Ishikawa (cell line): ENCODE results near the gene ZFP69.

Source experiments
- CEBPB ChIP-seq: IDR thresholded peaks from 2 replicates; pipeline ENCODE4 v1.6.1; 2012
- CREB1 ChIP-seq: IDR thresholded peaks from 2 replicates; pipeline ENCODE4 v1.6.1; 2012; ENCODE audit warnings: low read depth
- EGR1 ChIP-seq: IDR thresholded peaks from 2 replicates; pipeline ENCODE4 v1.6.1; 2012
- EP300 ChIP-seq: IDR thresholded peaks from 2 replicates; pipeline ENCODE4 v1.6.1; 2012; ENCODE audit warnings: borderline replicate concordance
- FOXM1 ChIP-seq: IDR thresholded peaks from 2 replicates; pipeline ENCODE4 v1.6.1; 2012; ENCODE audit warnings: low read depth, borderline replicate concordance
- NFIC ChIP-seq: IDR thresholded peaks from 2 replicates; pipeline ENCODE4 v1.6.1; 2012
- RAD21 ChIP-seq: IDR thresholded peaks from 2 replicates; pipeline ENCODE4 v1.6.1; 2012; ENCODE audit warnings: low read depth
- TAF1 ChIP-seq: IDR thresholded peaks from 2 replicates; pipeline ENCODE4 v1.6.1; 2012; ENCODE audit warnings: low read depth, mild to moderate bottlenecking
- TCF12 ChIP-seq: IDR thresholded peaks from 2 replicates; pipeline ENCODE4 v1.6.1; 2012; ENCODE audit warnings: low read depth
- TEAD4 ChIP-seq: IDR thresholded peaks from 2 replicates; pipeline ENCODE4 v1.6.1; 2012
- YY1 ChIP-seq: IDR thresholded peaks from 2 replicates; pipeline ENCODE4 v1.6.1; 2012; ENCODE audit warnings: low read depth
- ZBTB7A ChIP-seq: IDR thresholded peaks from 2 replicates; pipeline ENCODE4 v1.6.1; 2012; ENCODE audit warnings: low read depth
- TF ChIP-seq, protein P1 (sequence below): IDR thresholded peaks from 2 replicates; pipeline ENCODE4 v1.6.1; 2012; ENCODE audit warnings: low read depth, mild to moderate bottlenecking
- TF ChIP-seq, protein P2 (sequence below): IDR thresholded peaks from 2 replicates; pipeline ENCODE4 v1.6.1; 2012
- TF ChIP-seq, protein P3 (sequence below): IDR thresholded peaks from 2 replicates; pipeline ENCODE4 v1.6.1; 2012

Gene ZFP69

DNA sequence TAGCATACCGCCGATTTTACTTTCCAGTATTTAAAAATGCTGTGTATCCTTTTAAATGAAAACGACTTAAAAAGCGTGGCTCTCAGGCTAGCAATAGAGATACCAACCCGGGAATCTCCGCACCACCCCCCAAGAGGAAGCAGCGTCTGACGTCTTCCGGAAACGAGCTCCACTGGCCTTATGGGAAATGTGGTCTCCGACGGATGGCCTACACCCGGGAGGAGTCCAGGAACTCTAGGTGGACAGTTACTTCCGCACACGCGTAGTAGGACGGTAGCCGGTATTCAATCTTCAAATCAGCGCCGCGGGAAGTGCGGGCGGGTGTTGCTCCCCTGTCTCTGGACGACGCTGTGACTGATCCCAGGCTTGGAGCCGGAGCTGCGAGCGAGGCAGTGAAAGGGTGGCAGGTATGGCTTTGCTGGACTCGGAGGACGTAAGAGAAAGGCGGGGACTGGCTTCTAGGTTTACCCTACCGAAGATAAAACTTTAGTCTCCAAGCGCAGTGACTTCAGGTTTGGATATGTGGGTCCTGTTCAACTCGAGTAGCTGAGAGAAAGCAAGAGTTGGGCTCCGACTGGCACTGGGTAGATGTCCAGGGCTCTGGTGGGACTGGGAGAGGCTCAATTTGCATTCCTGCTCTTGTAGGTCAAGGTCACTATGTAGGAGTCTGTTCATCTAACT is 54.4 kb downstream of the ZFP69 start, which contains the start of gene ZNF684:
Gene ZNF684, plus strand, starts transcription at position 257 of the 681 bp plus-strand sequence. CDS start 1,530 bp downstream, outside the sequence.
- TF ChIP-seq TCF12 (no peak), ZBTB7A (no peak), TEAD4 (peak; percentile 57; the same call in 1 of the 2 replicates), RAD21 (no peak), EGR1 (no peak), FOXM1 (peak; percentile 48; the same call in 1 of the 2 replicates), NFIC (no peak), EP300 (no peak), CEBPB (no peak), TAF1 (peak; percentile 72), CREB1 (peak; percentile 80)
- TF ChIP-seq, protein P1, sequence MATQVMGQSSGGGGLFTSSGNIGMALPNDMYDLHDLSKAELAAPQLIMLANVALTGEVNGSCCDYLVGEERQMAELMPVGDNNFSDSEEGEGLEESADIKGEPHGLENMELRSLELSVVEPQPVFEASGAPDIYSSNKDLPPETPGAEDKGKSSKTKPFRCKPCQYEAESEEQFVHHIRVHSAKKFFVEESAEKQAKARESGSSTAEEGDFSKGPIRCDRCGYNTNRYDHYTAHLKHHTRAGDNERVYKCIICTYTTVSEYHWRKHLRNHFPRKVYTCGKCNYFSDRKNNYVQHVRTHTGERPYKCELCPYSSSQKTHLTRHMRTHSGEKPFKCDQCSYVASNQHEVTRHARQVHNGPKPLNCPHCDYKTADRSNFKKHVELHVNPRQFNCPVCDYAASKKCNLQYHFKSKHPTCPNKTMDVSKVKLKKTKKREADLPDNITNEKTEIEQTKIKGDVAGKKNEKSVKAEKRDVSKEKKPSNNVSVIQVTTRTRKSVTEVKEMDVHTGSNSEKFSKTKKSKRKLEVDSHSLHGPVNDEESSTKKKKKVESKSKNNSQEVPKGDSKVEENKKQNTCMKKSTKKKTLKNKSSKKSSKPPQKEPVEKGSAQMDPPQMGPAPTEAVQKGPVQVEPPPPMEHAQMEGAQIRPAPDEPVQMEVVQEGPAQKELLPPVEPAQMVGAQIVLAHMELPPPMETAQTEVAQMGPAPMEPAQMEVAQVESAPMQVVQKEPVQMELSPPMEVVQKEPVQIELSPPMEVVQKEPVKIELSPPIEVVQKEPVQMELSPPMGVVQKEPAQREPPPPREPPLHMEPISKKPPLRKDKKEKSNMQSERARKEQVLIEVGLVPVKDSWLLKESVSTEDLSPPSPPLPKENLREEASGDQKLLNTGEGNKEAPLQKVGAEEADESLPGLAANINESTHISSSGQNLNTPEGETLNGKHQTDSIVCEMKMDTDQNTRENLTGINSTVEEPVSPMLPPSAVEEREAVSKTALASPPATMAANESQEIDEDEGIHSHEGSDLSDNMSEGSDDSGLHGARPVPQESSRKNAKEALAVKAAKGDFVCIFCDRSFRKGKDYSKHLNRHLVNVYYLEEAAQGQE: no peak
- TF ChIP-seq, protein P2, sequence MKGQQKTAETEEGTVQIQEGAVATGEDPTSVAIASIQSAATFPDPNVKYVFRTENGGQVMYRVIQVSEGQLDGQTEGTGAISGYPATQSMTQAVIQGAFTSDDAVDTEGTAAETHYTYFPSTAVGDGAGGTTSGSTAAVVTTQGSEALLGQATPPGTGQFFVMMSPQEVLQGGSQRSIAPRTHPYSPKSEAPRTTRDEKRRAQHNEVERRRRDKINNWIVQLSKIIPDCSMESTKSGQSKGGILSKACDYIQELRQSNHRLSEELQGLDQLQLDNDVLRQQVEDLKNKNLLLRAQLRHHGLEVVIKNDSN: 0 out of 2 replicates have a peak, but pooled peaks have one; percentile 34
- TF ChIP-seq, protein P3, sequence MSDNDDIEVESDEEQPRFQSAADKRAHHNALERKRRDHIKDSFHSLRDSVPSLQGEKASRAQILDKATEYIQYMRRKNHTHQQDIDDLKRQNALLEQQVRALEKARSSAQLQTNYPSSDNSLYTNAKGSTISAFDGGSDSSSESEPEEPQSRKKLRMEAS: peak; percentile 80

DNA sequence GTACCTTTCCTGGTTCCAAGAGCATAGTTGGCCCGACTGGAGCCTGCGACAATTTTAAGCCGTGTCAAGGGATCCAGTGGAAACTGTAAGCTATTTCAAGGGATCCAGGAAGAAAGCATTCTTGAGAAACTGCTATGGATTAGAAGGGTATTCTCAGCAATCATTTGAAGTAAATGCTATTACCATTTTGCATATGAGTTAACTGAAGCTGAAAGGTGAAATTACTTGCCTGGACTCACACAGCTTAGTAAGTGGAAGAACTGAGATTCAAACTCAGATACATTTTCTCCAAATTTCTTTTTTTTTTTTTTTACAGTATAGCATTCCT is 54.9 kb downstream of the ZFP69 start:
- TF ChIP-seq TEAD4: no peak
- TF ChIP-seq ZBTB7A: no peak
- TF ChIP-seq, protein P1: no peak
- TF ChIP-seq, protein P3: no peak
- TF ChIP-seq TCF12: no peak
- TF ChIP-seq CEBPB: no peak
- TF ChIP-seq EGR1: no peak
- TF ChIP-seq FOXM1: no peak
- TF ChIP-seq YY1: no peak
- TF ChIP-seq EP300: no peak
- TF ChIP-seq, protein P2: no peak
- TF ChIP-seq RAD21: no peak

DNA sequence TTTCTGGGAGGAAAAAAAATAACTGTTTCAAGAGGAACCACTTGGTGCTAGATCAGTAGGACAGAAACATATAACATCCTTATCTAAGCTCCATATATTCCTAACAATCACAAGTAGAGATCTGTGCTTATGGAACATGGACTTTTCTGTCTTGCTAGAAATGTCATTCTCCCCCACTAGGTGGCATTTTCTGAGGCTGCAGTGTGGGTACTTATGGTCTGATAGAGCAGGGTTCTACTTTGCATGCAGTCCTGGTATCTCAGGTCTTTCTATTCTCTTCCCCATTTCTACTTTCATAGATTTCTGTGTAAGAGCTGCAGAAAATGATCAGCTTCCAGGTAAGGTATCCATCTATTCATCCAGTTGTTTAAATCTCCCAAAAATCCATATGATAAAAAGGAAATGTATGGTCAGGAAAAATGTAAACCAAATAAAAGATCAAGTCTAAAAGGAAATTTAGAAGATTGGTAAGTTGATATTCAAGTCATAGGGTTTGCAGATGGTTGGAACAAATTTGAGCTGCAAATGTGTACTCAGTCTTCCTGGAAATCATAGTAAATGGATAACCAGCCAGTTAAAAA is 55.8 kb downstream of the ZFP69 start:
- TF ChIP-seq RAD21: peak; percentile 36
- TF ChIP-seq, protein P1: no peak

DNA sequence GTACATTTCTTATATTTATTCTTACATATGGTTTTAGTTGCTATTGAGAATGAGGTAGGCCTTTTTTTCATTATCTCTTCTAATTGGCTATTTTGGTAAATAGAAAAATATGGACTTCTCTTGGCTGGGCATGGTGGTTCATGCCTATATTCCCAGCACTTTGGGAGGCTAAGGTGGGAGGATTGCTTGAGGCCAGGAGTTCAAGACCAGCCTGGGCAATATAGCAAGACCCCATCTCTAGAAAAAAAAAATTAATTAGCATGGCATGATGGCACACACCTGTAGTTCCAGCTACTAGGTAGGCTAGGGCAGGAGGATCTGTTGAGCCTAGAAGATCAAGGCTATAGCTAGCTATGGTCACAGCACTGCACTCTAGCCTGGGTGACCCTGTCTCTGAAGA is 57.5 kb downstream of the ZFP69 start:
- TF ChIP-seq TCF12 (no peak), TAF1 (no peak), RAD21 (no peak), EP300 (no peak), ZBTB7A (no peak), NFIC (no peak), TEAD4 (no peak), CEBPB (no peak), EGR1 (no peak), FOXM1 (no peak), YY1 (no peak), CREB1 (no peak)
- TF ChIP-seq, protein P1: no peak
- TF ChIP-seq, protein P3: no peak
- TF ChIP-seq, protein P2: no peak
